ENCODE results near the gene TBC1D22A. TPM values are rescaled to one million over a fixed set of nuclear protein-coding genes. Genes with fewer than 3 reads are reported as not detected.
A peak's percentile ranks its signal among the peaks of the same experiment; 100 is the strongest.

Gene TBC1D22A
- total RNA-seq, 1 experiment from 2014 or later = 8.2 TPM

DNA sequence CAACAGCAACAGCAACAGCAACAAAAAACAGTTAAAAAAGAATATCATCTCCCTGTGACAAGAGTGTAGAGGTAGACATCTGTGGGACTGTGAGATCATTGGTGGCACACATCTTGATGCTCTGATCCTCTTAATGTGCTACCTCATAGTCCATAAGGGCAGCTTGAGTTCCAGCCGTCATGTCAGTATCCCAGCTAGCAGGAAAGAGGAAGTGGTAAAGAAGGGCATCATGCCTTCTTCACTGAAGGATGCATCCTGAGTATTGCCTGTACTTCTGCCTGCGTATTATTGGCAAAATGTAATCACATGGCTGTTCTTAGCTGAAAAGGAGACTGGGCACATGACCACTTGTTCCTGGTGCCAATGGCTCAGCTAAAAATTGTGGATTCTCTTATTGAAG, 314.3 kb downstream of the TBC1D22A start:
- no peaks in the 10 kb centered on the region for H3K27me3 ChIP-seq (ENCODE audit: control insufficient read depth, insufficient read depth, low read length)
- no peak overlapping the region for H3K4me3 ChIP-seq (ENCODE audit: insufficient read depth, low read depth, low read length)
- no peaks in the 10 kb centered on the region for H3K36me3 ChIP-seq (replicated peaks; ENCODE audit: control insufficient read depth, insufficient read depth, low read length)
- no peak for DNase-seq

DNA sequence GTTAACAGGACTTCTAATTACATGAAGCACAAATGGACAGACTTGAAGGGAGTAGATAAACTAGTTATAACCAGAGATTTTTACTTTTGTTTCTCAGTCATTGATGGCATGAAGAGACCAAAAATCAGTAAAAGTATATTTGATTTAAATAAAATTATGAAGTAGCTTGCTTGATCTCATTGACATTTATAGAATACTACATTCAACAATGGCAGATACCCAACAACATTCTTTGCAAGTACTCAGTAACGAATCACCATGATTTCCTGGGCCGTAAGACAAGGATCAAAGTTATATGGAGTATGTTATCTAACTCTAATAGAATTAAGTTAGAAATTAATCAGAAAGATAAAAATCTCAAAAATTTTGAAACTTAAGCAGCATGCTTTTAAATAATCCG, 317.6 kb downstream of the TBC1D22A start:
- Histone ChIP-seq H3K36me3 (replicated peaks; ENCODE audit: control insufficient read depth, insufficient read depth, low read length) (no peaks in the 10 kb centered on the region), H3K27me3 (ENCODE audit: control insufficient read depth, insufficient read depth, low read length) (no peaks in the 10 kb centered on the region), H3K4me3 (ENCODE audit: insufficient read depth, low read depth, low read length) (no peak overlapping the region)
- no peak for DNase-seq

DNA sequence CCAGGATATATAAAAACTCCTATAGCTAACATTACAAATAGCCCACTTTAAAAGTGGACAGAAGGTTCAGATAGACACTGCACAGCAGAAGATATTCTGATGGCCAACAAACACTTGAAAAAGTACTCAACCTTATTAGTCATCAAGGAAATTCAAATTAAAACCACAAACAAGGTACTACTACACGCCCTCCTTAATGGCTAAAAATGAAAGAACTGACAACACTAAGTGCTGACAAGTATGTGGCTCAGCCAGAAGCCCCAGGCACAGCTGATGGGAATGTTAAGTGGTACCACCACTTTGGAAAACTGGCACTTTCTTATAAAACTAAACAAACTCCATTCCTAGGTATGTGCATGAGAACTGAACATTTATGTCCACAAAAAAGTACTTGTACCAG, 320.1 kb downstream of the TBC1D22A start:
- H3K4me3 ChIP-seq (ENCODE audit: insufficient read depth, low read depth, low read length) = no peak overlapping the region
- H3K27me3 ChIP-seq (ENCODE audit: control insufficient read depth, insufficient read depth, low read length) = no peaks in the 10 kb centered on the region
- no peaks in the 10 kb centered on the region for H3K36me3 ChIP-seq (replicated peaks; ENCODE audit: control insufficient read depth, insufficient read depth, low read length)
- no peak for DNase-seq

DNA sequence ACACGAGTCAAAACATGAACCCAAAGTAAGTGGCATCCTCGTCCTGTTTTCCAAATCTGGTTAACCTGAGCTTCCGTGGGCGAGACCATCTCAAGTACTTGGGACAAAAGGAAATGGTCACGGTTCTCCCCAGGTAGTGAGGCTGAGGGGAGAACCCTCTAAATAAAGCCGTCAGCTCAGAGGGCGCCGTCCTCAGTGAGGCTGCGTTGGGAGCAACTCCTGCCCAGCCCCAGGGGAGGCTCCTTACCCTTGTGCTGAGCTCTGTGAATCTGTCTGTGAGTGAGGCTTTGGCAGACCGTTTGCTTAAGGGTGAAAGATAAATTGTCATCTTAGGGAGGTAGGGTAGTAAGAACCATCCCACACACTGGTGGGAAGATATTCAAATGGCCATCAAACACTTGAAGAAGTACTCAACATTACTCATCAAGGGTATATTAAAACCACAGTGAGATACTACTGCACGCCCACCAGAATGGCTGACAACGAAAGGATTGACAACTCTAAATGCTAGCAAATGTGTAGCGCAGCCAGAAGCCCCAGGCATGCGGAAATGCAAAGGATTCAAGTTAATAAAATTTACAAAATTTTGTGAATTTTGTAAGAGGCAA, 321.0 kb downstream of the TBC1D22A start:
- no peaks in the 10 kb centered on the region for H3K27me3 ChIP-seq (ENCODE audit: control insufficient read depth, insufficient read depth, low read length)
- no peaks in the 10 kb centered on the region for H3K36me3 ChIP-seq (replicated peaks; ENCODE audit: control insufficient read depth, insufficient read depth, low read length)
- no peak overlapping the region for H3K4me3 ChIP-seq (ENCODE audit: insufficient read depth, low read depth, low read length)
- DNase-seq = no peak

DNA sequence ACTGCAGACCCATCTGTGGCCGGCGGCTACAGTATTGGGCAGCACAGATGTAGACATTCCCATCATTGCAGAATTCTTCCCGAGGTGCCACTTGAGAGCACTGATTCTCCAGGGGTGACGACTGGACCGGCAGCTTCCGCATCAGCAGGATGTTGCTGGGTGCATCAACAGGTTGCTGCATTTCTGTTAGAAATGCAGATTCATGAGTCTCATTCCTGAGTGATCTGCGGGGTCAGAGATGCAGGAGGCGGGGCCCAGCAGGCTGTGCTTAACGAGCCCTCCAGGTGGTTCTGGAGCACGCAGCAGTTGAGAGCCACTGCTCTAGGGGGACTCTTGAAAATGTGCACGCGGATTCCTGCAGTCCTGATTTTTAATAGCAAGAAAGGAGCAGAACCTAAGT, 321.8 kb downstream of the TBC1D22A start:
- H3K27me3 ChIP-seq (ENCODE audit: control insufficient read depth, insufficient read depth, low read length) = no peaks in the 10 kb centered on the region
- no peaks in the 10 kb centered on the region for H3K36me3 ChIP-seq (replicated peaks; ENCODE audit: control insufficient read depth, insufficient read depth, low read length)
- H3K4me3 ChIP-seq (ENCODE audit: insufficient read depth, low read depth, low read length) = no peak overlapping the region
- peak; percentile 63 for DNase-seq

DNA sequence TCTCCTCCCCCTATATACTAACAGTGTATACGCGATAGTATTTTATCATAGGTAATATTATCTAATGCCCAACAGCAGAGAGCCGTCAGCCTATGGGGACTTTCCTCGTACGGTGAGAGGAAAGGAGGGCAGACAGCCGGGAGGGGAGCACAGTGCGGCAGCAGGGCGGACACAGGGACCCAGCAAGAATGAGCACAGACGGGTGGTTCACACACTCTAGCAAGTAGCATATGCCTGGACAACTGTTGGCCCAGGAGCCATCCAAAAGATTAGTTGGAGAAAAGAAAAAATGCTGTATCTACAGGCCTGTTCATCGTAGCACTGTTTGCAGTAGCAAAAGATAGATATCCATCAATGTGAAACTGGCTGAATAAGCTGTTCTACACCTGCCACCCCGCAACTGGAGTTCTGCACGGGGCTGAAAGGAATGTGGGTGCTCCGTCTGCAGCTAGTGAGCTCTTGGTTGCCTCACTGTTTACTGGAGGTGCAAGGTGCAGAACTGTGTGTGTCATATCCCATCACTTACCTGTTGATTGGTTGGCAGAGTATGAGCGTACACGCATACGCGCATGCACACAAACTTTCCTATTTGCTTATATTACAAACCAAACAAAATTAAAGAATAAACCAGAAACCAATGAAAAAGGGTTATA, 324.3 kb downstream of the TBC1D22A start:
- DNase-seq = no peak
- H3K27me3 ChIP-seq (ENCODE audit: control insufficient read depth, insufficient read depth, low read length) = no peaks in the 10 kb centered on the region
- no peaks in the 10 kb centered on the region for H3K36me3 ChIP-seq (replicated peaks; ENCODE audit: control insufficient read depth, insufficient read depth, low read length)
- no peak overlapping the region for H3K4me3 ChIP-seq (ENCODE audit: insufficient read depth, low read depth, low read length)

DNA sequence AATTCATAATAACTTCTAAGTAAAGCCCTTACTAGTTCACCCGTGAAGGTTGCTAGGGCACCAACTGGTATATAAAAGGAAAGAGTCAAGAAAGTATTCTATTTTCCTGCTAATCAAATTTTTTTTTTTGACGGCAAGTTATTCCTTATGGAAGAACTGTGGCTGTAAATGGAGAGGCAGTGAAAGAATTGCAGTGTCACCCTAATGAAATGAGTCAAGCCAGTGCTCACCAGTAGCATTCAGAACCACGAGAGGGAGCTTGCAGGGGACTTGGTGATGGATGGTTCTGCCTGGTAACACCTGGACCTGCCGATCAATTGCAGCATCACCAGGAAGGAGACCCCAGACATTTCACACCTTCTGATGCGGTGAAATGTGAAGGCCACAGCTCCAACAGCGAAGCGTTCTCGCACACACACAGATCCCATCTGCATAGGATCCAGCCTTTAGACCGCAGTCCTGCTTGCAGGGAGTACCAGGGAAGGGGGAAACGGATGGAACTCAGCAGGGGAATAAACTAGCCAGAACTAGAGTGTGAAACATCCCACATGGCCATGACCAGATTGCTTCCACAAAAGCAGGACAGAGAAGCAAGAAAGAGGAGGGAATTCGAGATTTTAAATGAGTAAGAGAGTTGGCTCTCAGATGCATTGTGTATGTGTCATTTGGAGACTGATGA, 326.2 kb downstream of the TBC1D22A start:
- Histone ChIP-seq H3K36me3 (replicated peaks; ENCODE audit: control insufficient read depth, insufficient read depth, low read length) (no peaks in the 10 kb centered on the region), H3K27me3 (ENCODE audit: control insufficient read depth, insufficient read depth, low read length) (no peaks in the 10 kb centered on the region), H3K4me3 (ENCODE audit: insufficient read depth, low read depth, low read length) (no peak overlapping the region)
- no peak for DNase-seq

DNA sequence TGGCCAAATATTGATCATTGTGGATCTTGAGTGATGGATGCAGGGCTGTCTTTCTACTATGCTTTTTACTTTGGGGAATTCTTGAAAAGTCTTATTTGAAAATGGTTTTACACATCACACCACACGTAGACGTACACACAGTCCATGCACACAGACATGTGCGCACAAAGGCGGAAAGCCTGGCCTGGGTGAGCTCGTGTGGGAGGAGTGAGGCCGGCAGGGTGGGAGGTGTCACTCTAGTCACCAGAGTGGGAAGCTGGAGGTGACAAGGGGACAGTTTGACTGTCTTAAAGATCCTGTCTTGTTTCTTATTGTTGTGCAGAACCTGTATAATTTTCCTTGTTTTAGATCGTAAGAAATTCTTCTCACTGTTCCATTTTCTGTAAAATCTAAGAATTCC, 326.9 kb downstream of the TBC1D22A start:
- no peak for DNase-seq
- no peaks in the 10 kb centered on the region for H3K36me3 ChIP-seq (replicated peaks; ENCODE audit: control insufficient read depth, insufficient read depth, low read length)

DNA sequence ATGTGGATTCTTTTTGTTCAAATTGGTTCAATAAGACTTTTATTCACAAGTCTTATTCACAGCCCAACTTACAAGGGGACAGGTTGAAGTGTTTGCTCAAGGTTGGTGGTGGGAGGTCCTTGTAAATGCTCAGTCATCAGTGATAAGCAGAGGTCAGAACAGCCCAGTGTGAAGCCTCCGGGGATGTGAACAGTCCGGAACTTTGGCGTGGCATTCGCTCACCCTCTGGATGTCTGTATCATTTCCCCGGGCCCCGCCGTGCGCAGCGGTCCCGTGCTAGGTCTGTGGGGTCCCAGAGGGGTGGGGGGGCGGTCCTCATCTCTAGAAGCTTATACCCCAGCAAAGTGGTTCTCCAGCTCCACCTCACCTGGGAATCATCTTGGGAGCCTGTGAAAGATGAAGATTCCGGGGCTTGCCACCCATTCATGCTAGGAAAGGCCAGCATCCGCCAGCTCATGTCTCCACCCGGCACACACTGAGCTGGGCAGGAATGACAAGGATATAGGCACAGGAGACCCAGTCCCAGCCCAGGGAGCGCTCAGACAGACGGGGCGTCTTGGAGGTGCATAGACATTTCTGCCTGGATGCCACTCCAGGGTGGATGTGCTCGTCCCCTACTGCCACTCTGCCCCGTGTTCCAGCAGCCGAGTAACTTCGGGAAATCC, 327.5 kb downstream of the TBC1D22A start:
- DNase-seq = peak; percentile 43
- H3K36me3 ChIP-seq (replicated peaks; ENCODE audit: control insufficient read depth, insufficient read depth, low read length) = no peaks in the 10 kb centered on the region
- no peak overlapping the region; the same call in 1 of the 2 replicates for H3K4me3 ChIP-seq (ENCODE audit: insufficient read depth, low read depth, low read length)
- no peaks in the 10 kb centered on the region for H3K27me3 ChIP-seq (ENCODE audit: control insufficient read depth, insufficient read depth, low read length)

More for the DNA sequence above, 326.9 kb downstream of the TBC1D22A start:
- no peak overlapping the region for H3K4me3 ChIP-seq (ENCODE audit: insufficient read depth, low read depth, low read length)
- H3K27me3 ChIP-seq (ENCODE audit: control insufficient read depth, insufficient read depth, low read length) = no peaks in the 10 kb centered on the region

DNA sequence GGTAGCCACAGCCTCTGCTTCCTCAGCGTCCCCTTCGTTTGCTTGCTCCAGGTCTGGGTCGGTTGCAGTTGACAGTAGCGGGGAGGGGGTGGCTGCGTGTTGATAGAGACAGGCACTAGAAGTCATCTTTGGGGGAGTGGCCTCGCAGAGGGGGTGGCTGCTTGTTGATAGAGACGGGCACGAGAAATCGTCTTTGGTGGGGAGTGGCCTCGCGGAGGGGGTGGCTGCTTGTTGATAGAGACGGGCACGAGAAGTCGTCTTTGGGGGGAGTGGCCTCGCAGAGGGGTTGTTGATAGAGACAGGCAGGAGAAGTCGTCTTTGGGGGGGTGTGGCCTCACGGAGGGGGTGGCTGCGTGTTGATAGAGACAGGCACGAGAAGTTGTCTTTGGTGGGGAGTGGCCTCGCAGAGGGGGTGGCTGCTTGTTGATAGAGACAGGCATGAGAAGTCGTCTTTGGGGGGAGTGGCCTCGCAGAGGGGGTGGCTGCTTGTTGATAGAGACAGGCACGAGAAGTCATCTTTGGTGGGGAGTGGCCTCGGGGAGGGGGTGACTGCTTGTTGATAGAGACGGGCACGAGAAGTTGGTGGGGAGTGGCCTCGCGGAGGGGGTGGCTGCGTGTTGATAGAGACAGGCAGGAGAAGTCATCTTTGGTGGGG, 328.3 kb downstream of the TBC1D22A start:
- Histone ChIP-seq H3K36me3 (replicated peaks; ENCODE audit: control insufficient read depth, insufficient read depth, low read length) (no peaks in the 10 kb centered on the region), H3K4me3 (ENCODE audit: insufficient read depth, low read depth, low read length) (peak overlapping the region; percentile 37), H3K27me3 (ENCODE audit: control insufficient read depth, insufficient read depth, low read length) (no peaks in the 10 kb centered on the region)
- DNase-seq = peak; percentile 71

DNA sequence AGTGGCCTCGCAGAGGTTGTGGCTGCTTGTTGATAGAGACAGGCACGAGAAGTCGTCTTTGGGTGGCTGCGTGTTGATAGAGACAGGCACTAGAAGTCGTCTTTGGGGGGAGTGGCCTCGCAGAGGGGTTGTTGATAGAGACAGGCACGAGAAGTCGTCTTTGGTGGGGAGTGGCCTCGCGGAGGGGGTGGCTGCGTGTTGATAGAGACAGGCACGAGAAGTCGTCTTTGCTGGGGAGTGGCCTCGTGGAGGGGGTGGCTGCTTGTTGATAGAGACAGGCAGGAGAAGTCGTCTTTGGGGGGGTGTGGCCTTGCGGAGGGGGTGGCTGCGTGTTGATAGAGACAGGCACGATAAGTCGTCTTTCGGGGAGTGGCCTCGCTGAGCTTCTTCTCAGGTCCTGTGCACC, 328.8 kb downstream of the TBC1D22A start:
- peak; percentile 62 for DNase-seq
- Histone ChIP-seq H3K36me3 (replicated peaks; ENCODE audit: control insufficient read depth, insufficient read depth, low read length) (no peaks in the 10 kb centered on the region), H3K27me3 (ENCODE audit: control insufficient read depth, insufficient read depth, low read length) (no peaks in the 10 kb centered on the region), H3K4me3 (ENCODE audit: insufficient read depth, low read depth, low read length) (peak overlapping the region; percentile 37; the same call in 1 of the 2 replicates)

DNA sequence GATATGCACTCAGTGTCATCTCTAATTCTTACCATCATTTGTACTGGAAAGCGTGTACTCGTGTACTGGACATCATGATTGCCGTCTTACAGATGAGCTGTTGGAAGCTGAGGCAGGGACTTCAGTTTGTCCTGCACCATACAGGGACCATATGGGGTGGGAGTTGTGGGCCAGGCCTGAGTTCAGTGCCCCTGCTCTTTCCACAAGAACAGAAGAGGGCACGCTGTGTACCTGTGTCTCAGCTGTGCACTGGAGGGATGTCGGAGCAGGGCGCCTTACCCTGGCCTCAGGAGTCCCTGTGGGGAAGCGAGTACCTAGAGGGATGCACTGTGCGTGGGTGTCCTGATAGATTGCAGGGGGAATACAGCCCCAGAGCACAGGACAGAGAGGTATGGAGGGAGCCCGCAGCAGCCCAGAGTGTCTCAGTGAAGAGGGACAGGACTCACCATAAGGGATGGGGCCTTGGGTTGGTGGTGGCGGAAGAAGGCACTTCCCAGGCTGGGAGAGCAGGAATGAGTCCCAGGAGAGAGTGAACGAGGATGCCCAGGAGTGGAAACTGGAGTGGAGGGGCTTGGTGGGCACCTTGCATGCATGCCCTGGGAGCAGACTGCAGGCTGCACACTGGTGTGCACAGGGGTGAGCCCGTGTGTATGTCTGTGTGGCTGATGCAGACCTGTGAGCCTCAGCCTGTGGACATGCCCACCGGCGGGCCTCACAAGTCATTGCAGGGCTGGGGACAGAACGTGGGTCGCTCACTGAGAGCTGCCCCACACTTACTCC, 329.7 kb downstream of the TBC1D22A start:
- Histone ChIP-seq H3K27me3 (ENCODE audit: control insufficient read depth, insufficient read depth, low read length) (no peaks in the 10 kb centered on the region), H3K4me3 (ENCODE audit: insufficient read depth, low read depth, low read length) (no peak overlapping the region; the same call in 1 of the 2 replicates), H3K36me3 (replicated peaks; ENCODE audit: control insufficient read depth, insufficient read depth, low read length) (no peaks in the 10 kb centered on the region)
- DNase-seq = no peak

DNA sequence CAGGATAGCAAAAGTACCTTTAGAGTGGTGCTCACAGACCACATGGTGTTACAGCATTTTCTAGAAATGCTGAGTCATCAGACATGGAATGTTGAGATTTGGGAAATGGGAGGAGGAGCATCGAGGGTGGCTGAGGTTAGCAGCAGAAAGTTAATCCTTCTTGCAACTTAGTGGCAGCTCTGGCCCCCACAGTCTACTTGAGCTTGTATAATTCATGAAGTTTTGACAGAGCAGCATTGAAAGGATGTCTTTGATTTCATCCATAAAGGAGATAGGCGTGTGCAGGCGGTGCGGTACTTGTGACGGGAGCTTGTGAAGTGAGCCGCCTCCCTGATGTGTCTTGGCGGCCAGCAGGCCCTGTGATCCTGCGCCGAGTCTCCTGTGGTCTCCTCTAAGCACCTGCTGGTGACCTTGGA, 330.5 kb downstream of the TBC1D22A start:
- Histone ChIP-seq H3K27me3 (ENCODE audit: control insufficient read depth, insufficient read depth, low read length) (no peaks in the 10 kb centered on the region), H3K36me3 (replicated peaks; ENCODE audit: control insufficient read depth, insufficient read depth, low read length) (no peaks in the 10 kb centered on the region), H3K4me3 (ENCODE audit: insufficient read depth, low read depth, low read length) (no peak overlapping the region)
- DNase-seq = peak; percentile 46

DNA sequence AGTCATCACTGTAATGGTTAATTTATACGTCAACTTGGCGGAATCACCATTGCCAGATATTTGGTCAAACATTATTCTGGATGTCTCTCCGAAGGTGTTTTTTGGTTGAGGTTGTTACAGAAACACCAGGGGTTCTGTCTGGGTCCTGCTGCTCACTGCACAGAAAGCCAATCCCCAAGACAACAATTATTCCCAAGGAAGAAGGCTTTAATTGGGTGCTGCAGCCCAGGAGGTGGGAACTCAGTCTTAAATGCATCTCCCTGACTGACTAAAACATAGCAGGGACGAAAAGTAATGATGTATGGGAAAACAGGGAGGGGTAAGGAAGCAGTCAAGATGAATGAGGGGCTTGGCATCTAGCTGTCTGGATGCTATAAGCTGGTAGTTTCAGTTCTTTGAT, 331.3 kb downstream of the TBC1D22A start:
- Histone ChIP-seq H3K36me3 (replicated peaks; ENCODE audit: control insufficient read depth, insufficient read depth, low read length) (no peaks in the 10 kb centered on the region), H3K27me3 (ENCODE audit: control insufficient read depth, insufficient read depth, low read length) (no peaks in the 10 kb centered on the region), H3K4me3 (ENCODE audit: insufficient read depth, low read depth, low read length) (no peak overlapping the region)
- DNase-seq = no peak
